ENCODE measurements around the gene FOXI1.

GRCh38 chr5:170056561-170057267, 49.0 kb upstream of the FOXI1 start:
- TF ChIP-seq NFRKB (IDR thresholded peaks at IDR 0.05) (no peak), FOXM1 (IDR thresholded peaks at IDR 0.05; ENCODE audit: borderline replicate concordance) (no peak), SUZ12 (IDR thresholded peaks at IDR 0.05) (no peak), SP1 (IDR thresholded peaks at IDR 0.05) (no peak), BHLHE40 (IDR thresholded peaks at IDR 0.05; ENCODE audit: borderline replicate concordance) (no peak), PKNOX1 (IDR thresholded peaks at IDR 0.05) (no peak), FOXK2 (IDR thresholded peaks at IDR 0.05) (no peak), ELF4 (IDR thresholded peaks at IDR 0.05) (no peak)
